Stimulated activated CD4-positive, alpha-beta T cell treated with anti-CD3 and anti-CD28 coated beads, TNF-alpha, amount 100 ng/mL, for 1 hour (primary cell): ENCODE results near the gene CNTN5.
"Not testable (repeated sequence)": the region's sequence is repeated elsewhere in the genome, so short reads cannot be mapped to it uniquely, and the experiment has no call there.

Source experiments
- DNase-seq, 3 donors: peaks; one replicate each; pipeline ENCODE4 v3.0.0-alpha.2; 2020; ENCODE audit warnings: low read depth in 3 of 3, low spot score in 1 of 3

The CNTN5 gene

GRCh38 chr11:99268886-99269285, 248.1 kb downstream of the CNTN5 start:
- no peak for DNase-seq

DNA sequence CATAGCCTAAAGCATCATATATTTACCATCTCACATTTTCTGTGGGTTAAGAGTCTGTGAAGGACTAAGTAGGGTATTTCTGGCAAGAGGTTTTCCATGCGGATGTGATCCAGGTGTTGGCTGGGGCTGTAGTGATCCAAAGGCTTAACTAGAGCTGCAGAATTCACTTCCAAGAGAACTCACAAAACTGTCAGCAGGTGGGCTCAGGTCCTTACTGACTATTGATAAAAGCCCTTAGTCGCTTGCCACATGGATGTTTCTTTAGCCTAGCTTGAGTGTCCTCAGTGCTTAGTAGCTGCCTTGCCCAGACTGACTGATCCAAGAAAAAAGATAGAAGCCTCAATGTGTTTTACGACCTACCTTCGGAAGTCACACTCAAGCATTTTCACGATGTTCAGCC, 250.8 kb downstream of the CNTN5 start:
- no peak for DNase-seq

GRCh38 chr11:99275521-99275920, 254.8 kb downstream of the CNTN5 start:
- DNase-seq = no peak

- no peak for DNase-seq
Measured at GRCh38 chr11:99277281-99277680, 256.5 kb downstream of the CNTN5 start.

DNA sequence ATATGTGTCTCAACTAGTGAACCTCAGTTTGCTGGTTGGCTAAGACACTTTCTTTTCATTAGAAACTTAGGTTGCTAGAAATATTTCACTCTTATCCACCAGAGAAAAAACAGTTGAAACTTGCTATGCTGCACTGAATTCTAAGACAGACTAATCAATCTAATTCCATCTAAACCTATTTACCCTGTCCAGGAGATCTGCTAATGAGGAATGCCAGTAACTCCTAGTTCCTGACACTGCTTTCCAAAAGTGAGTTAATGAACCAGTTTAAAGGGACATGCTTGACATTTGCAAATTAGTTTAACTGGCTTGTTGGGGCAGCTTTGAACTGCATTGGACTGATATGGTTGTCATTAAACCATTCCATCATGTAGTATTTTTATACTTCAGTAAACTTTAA, 258.5 kb downstream of the CNTN5 start:
- DNase-seq = no peak

- no peak for DNase-seq
Measured at GRCh38 chr11:99281331-99281730, 260.6 kb downstream of the CNTN5 start.

GRCh38 chr11:99297925-99298324, 277.2 kb downstream of the CNTN5 start:
- not testable (repeated sequence) for DNase-seq

- DNase-seq = no peak
Measured at GRCh38 chr11:99307510-99308088, 286.9 kb downstream of the CNTN5 start.

DNA sequence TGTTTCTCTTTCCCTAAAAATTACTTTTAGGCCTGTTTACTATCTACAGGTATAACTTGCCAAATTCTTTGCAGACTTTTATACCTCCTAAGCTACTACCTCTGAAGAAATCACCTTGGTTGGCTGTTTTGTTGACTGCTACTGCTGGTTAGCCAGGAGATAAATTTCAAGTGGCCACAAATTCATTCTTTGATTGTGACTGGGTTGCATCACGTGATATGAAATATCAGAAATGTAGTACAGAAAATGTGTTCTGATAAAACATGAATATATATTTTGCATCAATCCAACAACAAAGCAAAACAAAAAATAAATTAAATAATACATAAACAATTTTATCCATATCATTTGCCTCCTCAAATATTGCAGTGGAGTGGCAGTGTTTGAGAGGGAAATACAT, 291.1 kb downstream of the CNTN5 start:
- no peak for DNase-seq

DNA sequence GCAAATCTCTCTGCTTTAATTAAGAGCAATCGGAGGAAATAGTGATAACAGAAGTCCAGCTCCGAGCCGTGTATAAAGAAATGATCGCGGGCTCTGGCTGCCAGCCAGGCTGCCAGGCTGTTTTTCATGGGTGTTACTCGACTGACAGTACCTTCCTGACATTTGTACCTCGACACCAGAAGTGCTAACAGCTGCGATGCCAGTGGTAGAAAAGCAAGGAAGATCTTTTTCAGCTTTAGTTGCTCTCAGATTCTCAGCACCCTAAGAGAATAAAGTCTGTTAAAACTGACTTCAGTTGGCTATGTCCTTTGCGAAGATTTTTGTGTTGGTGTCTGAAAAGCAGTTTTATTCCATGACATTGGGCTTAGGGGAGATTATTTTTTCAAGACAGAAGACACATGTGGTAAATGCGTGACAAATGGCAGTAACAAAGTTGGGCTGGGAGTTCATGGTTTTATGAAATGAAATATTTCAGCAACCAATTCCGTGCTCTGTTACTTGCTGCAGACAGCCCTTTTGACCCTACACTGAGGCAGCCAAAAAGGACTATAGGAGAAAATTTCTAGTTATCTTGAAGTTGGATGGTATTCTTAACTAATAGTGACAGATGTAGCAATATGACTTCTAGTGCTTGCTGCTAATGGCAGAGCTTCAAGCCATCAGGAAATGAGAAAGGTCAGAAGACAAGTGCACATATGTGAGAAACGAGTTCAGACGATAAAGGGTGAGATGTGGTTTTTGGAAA, 296.2 kb downstream of the CNTN5 start:
- DNase-seq = no peak

DNA sequence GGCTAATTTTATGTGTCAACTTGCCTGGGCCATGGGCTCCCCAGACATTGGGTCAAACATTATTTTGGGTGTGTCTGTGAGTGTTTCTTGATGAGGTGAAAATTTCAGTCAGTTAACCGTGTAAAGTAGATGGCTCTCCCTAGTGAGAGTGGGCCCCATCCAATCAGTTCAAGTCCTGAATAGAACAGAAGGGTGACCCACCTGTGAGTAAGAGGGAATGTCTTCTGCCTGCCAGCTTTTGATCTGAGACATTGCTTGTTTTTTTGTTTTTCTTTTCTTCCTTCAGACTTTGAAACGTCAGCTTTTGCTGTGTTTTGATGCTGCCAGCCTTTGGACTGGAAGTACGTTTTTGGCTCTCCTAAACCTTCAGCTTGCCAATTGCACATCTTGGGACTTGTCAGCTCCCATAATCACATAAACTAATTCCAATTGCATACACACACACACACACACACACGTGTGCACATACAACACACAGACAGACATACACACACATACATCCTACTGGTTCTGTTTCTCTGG, 300.1 kb downstream of the CNTN5 start:
- no peak for DNase-seq

DNA sequence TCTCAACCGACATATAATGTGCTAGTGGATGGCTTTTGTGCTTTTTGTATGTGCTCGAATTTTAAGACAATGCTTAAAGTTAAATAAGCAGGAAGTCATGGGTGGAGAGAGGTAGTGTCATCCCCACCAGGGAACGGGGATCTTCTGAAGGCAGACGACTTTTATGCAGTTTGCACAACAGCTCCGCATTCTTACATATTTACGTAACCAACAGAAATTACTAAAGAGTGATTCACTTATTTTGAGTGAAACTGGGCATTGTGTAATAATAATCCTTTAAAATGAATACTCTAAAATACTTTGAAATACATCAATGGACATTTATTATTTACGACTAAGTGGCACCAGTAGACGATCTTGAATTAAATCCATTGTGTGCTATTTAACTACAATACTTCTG, 305.1 kb downstream of the CNTN5 start:
- no peak for DNase-seq

DNA sequence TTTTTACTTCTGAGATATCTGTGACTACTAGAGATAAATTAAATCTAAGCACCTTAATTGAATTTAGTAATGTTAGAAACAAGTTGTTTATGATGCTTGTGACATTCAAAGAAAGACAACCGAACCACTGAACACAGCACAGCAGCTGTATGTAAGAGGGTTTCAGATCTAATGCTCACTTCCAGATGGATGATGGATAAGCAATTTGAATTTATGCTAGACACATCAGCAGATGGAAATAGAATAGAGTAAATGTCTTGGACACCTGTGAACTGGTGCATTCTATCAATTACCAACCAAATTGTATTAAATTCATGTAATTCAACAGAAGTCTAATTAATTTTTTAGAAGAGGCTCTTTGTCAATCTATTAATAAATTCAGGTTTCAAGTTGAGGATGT, 306.3 kb downstream of the CNTN5 start:
- DNase-seq = no peak

DNA sequence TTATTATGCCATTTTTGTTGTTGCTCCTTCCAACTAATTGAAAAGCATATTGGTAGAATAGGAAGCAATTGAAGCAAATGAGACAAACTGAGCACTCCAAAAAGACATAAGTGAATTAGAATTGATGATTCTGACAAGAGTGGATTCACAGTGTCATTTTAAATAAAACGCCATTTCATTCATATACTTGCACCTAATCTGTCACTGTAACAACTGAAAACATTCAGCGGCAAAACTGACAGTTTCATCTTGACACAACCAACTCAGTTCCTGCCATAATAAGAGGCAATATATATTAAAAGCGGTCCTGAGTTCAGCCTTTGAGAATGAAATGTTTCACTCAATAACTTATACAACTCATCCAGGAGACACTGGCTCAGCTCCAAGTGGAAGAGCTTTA, 306.8 kb downstream of the CNTN5 start:
- no peak for DNase-seq

- DNase-seq = no peak
Measured at GRCh38 chr11:99333621-99334020, 312.9 kb downstream of the CNTN5 start.

DNA sequence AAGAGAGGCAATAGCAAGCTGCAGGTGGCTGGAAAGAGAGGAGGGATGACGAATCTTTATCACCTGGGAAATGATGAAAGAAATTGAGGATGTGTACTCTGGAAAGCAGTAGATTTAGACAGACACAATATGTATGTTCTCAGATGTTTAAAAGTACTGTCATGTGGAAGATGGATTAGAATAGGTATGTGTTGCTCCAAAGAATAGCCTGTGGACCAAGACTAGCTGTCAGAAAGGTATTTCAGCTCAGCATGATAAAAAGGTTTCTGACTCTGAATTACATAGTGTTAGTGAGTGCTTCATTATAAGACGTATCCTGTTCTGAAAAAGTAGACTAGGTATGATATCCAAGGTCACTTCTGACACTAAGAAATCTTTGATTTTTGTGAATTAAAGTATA, 322.4 kb downstream of the CNTN5 start:
- DNase-seq = no peak

- no peak for DNase-seq
Measured at GRCh38 chr11:99349151-99349673, 328.5 kb downstream of the CNTN5 start.

GRCh38 chr11:99351624-99352023, 330.9 kb downstream of the CNTN5 start:
- no peak for DNase-seq

DNA sequence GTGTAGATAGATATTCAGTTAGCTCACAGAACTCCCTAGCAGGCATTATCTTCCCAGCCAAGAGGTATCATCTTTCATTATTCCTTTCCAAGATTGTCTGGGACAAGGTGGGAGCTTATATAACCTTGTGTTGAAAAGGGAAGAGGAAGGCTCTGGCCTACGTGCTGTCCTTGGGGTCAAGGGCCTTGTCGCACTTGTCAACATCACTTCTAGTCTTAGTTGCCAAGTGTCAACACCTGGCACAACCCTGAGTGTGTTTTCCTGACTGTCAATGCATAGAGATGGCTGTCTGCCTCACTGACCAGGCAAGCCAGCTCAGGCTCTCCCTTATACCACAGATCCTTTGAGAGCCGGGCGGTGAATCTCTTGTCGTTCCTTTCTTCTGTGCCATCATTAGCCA, 331.9 kb downstream of the CNTN5 start:
- no peak for DNase-seq

- DNase-seq = no peak
Measured at GRCh38 chr11:99366546-99366945, 345.8 kb downstream of the CNTN5 start.

GRCh38 chr11:99368583-99368982, 347.8 kb downstream of the CNTN5 start:
- DNase-seq = no peak

DNA sequence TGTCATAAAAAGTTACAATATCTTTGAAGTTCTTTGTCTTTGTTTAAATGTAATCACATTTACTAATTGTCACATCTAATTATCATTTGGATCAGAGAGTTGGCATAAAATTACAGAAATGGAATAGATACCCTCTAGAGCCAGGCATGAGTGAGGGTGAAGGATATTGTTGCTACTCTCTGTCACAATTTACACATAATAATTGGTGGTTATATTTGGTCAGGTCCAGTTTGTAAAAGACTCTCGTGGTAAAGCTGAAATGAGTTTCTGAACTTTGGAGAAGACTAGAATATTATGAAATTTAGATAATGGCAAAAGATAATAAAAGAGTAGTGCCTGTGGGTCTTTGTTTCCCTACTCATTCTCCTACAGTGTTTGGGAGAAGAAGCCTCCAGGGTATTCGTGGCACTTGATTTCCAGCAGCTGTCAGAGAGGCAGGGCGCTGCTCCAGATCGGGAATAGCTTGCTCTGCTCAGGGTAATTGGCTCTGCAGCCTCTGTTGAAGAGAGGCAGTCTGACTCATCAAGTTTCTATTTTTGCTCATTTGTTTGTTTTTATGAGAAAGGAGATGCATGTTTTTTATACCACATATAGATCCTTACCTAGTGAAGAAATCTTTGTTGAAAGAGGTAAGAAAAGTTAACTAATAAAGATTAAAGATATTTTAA, 349.9 kb downstream of the CNTN5 start:
- no peak for DNase-seq
